COLO668 (cell line): ENCODE results near the gene ANKRD40.
"Not testable (repeated sequence)": the region's sequence is repeated elsewhere in the genome, so short reads cannot be mapped to it uniquely, and the experiment has no call there.

ENCODE experiments used
- DNase-seq: peaks from one replicate; lab custom pipeline; 2025; ENCODE audit not compliant: unreplicated experiment; lab: John Stamatoyannopoulos, UW

Gene ANKRD40, protein sequence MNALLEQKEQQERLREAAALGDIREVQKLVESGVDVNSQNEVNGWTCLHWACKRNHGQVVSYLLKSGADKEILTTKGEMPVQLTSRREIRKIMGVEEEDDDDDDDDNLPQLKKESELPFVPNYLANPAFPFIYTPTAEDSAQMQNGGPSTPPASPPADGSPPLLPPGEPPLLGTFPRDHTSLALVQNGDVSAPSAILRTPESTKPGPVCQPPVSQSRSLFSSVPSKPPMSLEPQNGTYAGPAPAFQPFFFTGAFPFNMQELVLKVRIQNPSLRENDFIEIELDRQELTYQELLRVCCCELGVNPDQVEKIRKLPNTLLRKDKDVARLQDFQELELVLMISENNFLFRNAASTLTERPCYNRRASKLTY

GRCh38 chr17:50707289-50708049 lies at the start of gene ANKRD40:
Gene ANKRD40 (minus strand): TSS chr17:50707914. CDS start chr17:50707654, 260 bp downstream.
- peak; percentile 87 for DNase-seq

DNA sequence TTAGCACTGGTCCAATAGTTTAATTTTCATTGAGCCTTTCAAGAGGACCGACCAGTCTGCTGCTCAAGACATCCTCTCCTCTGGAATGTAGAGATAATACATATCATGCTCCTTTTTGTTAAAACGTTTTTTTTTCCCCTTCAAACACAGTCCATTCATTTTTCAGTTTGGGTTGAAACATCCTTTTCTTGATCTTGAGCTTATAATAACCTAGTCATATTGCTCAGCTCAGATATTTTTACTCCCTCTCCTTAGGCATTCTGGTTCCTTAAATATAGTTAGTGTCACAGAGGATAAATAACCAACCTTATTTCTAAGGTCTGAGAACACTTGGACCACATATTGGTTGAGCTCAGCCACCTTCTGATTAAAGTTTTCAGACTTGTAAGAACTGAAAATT lies 46.8 kb upstream of the ANKRD40 start:
- DNase-seq, result no peak

DNA sequence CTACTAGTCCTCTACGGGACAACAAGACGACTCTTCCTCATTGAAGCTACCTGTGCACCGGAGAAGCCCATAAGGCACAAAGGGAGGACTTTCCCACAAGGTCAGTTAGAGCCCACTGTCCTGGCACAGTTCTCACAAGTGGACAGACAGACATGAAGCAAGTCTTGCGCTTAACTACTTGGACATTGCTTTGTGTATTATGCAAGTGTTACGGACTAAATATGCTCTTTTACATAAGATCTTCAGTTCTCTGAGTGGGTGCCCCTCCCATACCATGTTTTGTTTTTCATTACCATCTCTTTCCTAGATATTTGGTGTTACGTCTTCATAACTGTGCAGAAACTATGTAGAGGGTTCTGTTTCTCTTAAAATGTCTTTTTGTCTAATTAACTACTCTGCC lies 41.5 kb upstream of the ANKRD40 start:
- no peak for DNase-seq

DNA sequence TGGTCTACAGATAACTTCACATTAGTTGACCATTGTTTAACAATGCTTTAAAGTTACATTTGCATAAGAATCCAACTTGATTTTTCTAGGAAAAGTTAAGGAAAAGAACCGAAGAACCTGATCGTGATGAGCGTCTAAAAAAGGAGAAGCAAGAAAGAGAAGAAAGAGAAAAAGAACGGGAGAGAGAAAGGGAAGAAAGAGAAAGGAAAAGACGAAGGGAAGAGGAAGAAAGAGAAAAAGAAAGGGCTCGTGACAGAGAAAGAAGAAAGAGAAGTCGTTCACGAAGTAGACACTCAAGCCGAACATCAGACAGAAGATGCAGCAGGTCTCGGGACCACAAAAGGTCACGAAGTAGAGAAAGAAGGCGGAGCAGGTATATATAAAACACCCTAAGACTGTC lies 37.9 kb upstream of the ANKRD40 start:
- DNase-seq, result no peak

- DNase-seq, result no peak
Observed at GRCh38 chr17:50739098-50739497, 31.4 kb upstream of the ANKRD40 start.

- no peak for DNase-seq
Observed at GRCh38 chr17:50737118-50737698, 29.5 kb upstream of the ANKRD40 start.

- DNase-seq, result no peak
Observed at GRCh38 chr17:50735287-50735686, 27.6 kb upstream of the ANKRD40 start.

- no peak for DNase-seq
Observed at GRCh38 chr17:50731575-50732460, 24.1 kb upstream of the ANKRD40 start.

DNA sequence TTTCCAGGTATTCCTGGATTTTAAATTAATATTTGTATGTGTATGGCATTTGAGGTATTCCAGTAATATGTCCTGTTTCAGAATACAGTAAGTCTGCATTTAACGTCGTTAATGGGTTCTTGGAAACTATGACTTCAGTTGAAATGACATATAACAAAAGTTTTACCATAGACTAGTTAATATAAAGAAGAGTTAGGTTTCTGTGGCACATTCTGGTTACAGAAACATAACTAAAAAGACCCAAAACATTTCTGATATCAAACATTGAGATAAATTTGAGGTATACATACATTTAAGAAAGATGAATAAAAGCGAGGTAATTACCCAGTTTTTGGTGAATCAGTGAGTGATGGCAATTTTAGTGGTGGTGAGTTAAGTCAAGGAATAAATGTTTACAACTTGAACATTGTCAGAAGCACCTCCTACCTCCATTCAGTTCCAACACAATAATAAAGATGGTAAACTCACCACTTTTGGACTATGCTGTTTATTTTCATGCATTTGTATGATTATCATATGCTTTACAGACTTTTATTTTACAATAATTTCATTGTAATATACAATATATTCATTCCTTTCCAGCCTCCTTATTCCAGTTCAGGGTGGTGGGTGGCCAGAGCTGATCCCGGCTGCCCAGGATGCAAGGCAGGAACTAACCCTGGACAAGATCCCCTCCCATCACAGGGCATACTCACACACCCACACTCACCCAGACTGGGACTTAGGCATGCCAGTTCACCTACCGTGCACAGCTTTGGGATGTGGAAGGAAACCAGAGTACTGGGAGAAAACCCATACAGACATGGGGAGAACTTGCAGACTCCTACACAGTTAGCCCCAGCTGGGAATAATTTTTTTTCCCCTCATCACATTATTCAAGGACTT lies 21.4 kb upstream of the ANKRD40 start:
- DNase-seq, result no peak

- DNase-seq, result no peak
Observed at GRCh38 chr17:50728112-50728429, 20.4 kb upstream of the ANKRD40 start.

DNA sequence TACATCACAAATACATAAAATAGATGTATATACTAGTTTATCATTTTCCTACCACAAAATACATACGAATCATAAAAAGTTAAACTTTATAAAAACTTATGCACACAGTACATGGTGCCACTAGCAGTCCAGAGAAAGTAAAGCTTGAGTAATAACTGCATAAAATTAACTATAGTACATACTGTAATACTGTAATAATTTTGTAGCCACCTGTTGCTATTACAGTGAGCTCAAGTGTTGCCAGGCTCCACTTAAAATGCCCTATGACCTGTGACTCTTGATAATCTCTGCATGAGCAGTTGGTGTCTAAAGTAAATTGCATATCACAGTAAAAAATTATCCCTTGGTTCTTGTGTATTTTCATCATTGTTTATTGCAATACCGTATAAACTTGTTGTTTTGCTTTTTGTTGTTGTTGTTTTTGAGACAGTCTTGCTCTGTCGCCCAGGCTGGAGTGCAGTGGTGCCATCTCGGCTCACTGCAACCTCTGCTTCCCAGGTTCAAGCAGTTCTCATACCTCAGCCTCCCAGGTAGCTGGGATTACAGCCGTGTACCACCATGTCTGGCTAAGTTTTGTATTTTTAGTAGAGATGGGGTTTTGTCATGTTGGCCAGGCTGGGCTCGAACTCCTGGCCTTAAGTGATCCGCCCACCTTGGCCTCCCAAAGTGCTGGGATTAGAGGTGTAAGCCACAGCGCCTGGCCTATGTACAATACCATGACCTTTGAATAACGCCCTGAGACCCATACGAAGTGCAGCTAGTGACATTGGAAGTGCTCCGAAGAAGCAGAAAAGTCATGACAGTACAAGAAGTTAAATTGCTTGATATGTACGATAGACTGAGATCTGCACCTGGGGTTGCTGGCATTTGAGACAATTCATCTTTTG lies 18.3 kb upstream of the ANKRD40 start:
- DNase-seq, result no peak

- not testable (repeated sequence) for DNase-seq
Observed at GRCh38 chr17:50724622-50725021, 16.9 kb upstream of the ANKRD40 start.

GRCh38 chr17:50722746-50723145 lies 15.0 kb upstream of the ANKRD40 start:
- no peak for DNase-seq

DNA sequence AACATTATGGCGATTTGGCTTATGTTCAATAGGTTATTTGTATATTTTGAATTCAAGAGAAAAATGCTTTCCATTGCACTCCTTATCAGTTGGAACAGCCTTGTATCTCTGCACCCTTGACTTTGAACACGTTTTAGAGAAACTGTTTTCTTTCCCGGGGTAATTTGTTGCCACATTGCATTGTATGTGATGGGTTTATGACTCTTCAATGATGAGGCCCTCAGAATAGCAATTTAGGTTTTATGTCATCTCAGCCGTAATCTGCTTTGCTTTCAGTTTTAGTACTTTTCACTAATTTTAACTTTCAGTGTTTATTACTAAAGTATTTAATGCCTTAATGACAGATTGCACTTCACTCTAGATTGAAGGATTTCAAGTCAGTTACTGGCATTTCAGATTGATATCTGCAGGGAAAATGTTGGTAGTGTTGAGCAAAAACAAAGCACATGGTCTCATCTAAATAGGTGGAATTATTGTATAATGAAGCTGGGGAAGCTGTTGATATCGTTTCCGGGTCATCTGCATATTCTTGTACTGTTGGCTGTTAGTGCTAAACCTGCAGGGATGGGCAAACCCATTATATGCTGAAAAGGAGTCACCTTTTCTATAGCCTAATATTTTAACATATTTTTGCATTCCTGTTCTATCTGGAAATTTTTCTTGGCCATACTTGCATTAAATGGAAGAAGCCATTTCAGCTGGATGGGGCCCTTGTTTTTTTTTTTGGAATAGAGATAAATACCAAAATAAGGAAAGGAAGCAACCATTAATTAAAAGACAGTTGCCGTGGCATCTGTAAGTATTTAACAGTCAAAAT lies 13.7 kb upstream of the ANKRD40 start:
- no peak for DNase-seq

GRCh38 chr17:50719924-50720794 lies 12.4 kb upstream of the ANKRD40 start:
- no peak for DNase-seq

GRCh38 chr17:50719144-50719923 lies 11.6 kb upstream of the ANKRD40 start, which contains the start of gene LUC7L3:
Gene LUC7L3 (plus strand): TSS chr17:50719603. CDS start chr17:50719733, 130 bp downstream.
- DNase-seq, result peak; percentile 95
